Glomerular visceral epithelial cell (primary cell): Measurements from ENCODE around the gene SPATS2.
A peak's percentile ranks its signal among the peaks of the same experiment; 100 is the strongest.
"Not testable (repeated sequence)": the region's sequence is repeated elsewhere in the genome, so short reads cannot be mapped to it uniquely, and the experiment has no call there.

Experiments used
- DNase-seq: peaks from one replicate; pipeline ENCODE4 v3.0.0-alpha.2; 2016; ENCODE audit errors: extremely low spot score

The SPATS2 gene

DNA sequence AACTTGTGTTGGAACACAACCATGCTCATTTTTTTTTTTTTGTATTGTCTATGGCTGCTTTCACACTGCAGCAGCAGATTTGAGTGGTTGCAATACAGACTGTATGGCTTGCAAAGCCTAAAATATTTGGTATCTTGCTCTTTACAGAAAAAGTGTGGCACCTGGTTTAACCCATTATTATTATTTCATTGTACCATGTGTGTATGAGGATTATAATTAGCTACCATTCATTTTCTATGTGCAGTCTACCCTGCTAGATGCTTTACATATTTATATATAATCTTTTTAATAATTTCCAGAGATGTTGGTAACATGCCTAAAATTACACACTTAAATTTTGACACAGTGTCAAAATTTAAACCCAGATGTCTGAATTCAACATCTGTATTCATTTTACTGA, 37.7 kb downstream of the SPATS2 start:
- no peak for DNase-seq

DNA sequence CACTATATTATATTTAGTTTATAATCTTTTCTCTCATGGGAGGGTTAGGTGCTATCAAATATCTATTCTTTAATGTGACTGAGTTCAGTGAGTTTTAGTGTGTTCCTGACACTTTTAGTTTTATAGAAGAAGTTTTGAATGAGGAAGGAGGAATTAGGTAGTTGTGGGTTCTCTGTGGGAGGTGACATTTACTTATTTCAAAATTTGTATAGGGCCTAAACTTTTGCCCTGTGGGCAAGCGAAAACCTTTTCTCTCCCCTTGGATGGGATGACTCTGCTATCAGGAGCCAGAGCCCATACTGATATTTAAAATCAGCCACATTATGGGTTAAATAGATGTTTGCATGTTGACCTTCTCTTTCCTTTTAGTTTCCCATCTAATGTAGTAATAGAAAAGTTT, 43.6 kb downstream of the SPATS2 start:
- no peak for DNase-seq

DNA sequence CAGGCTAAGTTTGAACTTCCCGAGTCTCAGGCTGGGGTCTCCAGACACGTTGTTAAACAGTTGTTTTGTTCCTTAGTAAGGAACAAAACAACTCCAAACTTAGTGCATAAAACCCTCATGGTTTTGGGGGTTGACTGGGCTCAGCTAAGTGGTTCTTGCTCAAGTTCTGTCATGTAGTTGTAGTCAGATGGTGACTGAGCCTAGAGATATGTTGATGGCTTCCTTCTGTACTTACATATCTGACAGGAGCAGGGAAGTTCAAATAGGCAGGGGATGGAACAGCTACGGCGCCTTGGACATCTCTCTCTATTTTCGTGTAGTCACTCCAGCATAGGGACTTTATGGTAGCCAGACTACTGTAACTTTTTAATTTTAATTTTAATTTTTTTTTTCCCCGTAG, 45.7 kb downstream of the SPATS2 start:
- no peak for DNase-seq

DNA sequence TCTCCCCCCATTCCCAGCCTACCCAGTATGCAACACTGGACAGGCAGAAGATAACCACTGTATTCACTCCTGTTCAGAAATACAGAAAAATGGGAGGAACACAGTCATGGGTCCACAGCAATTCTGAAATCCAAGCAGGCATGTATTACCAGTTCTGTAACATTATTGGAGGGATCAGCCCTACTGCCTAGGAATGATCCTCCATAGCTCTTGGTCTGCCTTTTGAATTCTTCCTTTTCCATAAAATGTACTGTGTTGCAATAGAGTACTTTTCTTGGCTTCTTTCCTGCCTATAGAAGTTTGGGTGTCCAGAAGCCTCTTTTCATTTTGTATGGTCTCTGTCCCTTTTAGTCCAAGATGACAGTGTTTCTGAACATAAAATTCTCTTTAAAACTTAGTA, 46.5 kb downstream of the SPATS2 start:
- DNase-seq = no peak

DNA sequence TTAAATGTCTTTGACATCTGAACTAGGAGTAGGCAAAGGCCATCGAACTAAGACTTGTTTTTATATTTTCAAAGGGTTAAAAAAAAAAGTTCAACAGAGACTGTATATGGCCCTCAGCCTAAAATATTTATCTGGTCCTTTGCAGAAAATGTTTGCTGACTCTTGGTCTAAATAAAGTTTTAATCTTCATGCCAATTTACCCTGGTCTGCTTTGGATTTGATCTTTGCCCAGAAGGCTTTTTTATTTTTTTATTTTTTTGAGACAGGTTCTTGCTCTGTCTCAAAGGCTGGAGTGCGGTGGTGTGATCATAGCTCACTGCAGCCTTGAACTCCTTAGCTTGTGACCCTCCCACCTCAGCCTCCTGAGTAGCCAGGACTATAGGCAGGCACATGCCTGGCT, 47.1 kb downstream of the SPATS2 start:
- DNase-seq = no peak

DNA sequence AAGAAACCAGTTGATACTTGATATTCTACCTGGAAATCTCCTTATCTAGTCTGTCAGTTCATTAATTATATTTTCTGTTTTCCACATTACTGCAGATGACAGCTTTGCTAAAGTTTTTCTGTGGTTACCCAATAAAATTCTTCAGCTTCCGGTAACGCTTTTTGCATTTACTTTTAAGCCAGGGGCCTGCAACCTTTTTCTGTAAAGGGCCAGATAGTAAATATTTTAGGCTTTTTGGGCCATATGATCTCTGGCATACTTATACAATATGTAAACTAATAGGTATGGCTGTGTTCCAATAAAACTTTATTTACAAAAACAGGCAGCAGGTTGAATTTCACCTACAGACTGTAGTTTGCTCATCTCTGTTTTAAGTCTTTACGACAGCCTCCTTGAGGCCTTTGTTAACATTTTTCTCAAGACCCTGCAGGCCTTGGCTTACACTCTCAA, 48.3 kb downstream of the SPATS2 start:
- DNase-seq = no peak

DNA sequence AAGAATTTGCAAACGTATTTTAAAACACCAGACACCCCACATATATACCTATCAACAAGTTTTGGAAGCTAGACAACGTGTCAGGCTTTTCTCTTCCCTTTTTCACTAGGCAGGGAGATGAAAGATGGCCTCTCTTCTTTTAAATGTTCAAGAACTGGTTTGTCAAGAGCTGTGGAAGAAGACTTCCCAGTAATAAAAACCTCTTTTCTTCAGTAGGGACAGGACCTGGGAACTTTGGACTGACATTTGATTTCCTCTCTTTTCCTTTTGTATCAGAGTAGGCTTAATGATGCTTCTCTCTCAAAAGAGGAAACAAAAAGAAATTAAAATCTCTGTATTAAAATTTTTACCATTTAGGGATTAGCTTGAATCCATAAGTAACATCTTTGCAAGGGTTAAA, 49.6 kb downstream of the SPATS2 start:
- DNase-seq = no peak

DNA sequence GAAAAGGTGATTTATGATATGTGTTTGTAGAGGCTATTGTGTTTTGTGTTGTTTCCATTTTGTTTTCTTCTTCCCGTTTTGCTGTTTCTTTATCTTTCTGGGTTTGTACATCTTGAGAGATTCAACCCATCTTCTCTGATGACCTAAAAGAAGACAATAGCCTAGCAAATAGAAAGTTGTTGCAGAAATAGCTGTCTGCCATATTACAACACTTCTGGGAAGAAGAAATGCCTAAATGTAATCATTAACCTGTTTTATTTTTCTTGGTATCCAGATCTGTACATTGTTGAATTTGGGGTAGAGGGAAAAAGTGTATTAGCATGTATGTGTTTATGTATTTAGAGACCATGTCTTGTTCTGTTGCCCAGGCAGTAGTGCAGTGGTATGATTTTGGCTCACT, 50.3 kb downstream of the SPATS2 start:
- no peak for DNase-seq

DNA sequence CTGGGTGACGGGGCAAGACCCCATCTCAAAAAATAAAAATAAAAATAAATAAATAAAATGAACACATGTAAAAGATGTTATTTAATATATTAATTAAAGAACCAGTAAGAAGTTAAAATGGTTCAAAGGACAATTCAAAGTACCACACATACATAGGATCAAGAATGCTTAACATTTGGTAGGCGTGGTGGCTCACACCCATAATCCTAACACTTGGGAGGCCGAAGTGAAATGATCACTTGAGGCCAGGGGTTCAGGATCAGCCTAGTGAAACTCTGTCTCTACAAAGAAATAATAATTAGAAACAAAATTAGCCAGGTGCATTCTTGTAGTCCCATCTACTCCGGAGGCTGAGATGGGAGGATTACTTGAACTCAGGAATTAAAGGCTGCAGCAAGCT, 53.3 kb downstream of the SPATS2 start:
- DNase-seq = no peak

DNA sequence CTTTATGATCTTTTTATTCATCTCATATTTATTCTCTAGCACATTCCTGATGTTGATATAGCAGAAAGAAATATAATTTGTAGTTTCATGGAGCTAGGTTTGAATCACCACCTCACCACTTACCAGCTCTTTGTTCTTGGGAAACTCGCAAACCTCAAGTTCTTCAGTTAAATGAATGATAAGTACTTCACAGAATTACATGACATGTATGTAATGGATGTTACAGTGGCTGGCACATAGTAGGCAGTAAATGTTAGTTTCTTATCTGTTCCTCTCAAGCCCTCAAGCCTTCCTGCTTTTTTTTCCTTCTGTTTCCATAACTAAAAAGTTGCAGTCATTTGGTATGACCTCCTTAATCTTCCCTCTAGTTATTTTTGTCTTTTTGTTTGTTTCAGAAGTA, 54.9 kb downstream of the SPATS2 start:
- no peak for DNase-seq

DNA sequence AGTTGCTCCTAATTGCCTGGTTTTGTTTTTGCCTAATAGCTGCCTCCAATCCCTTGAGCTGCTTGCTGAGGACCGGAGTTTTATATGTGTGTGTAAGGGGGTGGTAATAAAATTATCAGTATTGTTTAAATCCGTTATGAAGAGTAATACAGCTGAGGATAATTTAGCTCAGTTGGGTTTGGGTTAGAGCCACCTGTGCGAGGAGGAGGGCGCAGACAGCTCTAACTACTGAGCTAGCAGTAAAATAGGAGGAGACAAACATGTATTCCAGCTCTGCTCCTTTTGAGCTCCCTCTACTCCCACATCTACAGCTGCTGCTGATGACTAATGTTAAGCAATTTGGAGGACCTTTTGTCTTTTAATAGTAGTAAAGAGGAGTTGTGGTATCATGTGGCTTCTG, 61.5 kb downstream of the SPATS2 start:
- DNase-seq = peak; percentile 37

DNA sequence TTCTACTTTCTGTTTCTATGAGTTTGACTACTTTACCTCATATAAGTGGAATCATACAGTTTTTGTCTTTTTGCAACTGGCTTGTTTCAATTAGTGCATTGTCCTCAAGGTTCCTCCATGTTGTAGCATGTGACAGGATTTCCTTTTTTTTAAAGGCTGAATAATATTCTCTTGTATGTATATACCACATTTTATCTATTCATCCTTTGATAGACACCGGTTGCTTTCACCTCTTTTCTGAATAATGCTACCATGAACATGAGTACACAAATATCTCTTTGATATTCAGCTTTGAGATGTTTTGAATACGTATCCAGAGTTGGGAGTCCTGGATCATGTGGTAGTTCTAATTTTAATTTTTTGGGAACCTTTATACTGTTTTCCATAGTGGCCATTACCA, 65.4 kb downstream of the SPATS2 start:
- DNase-seq = no peak

DNA sequence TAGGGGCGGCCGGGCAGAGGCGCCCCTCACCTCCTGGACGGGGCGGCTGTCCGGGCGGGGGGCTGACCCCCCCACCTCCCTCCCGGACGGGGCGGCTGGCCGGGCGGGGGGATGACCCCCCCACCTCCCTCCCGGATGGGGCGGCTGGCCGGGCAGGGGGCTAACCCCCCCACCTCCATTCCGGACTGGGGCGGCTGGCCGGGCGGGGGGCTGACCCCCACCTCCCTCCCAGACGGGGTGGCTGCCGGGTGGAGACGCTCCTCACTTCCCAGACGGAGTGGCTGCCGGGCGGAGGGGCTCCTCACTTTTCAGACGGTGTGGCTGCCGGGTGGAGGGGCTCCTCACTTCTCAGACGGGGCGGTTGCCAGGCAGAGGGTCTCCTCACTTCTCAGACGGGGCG, 69.5 kb downstream of the SPATS2 start:
- not testable (repeated sequence) for DNase-seq

DNA sequence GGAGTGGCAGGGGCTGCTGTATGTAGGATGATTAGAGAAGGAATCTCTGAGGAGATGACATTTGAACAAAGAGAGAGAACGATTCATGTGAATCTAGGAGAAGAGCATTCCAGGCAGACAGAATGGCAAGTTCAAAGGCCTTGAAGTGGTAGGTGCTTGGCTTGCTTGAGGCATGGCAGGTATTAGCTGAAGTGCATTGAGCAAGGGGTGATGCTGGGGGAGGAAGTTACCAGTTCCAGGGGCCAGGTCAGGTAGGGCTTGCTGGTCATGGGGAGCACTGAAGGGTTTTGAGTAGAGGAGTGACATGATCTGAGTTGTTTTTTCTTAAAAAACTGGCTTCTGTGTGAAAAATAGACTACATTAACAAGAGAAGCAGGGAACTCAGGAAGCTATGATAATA, 71.8 kb downstream of the SPATS2 start:
- DNase-seq = no peak

DNA sequence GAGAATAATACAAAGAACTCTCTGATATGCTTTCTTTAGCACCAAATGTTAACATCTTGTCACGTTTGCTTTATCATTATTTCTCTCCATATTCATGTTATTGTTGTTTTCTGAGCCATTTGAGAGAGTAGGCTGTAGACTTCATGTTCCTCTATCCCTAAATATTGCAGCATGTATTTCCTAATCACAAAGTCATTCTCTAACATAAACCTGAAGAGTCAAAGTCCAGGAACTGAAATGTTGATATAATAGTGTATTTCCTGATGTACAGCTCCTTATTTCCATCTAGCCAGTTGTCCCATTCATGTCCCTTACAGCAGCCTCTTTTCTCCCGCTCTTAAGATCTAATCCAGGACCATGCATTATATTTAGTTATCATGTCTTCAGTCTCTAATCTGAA, 72.8 kb downstream of the SPATS2 start:
- no peak for DNase-seq

DNA sequence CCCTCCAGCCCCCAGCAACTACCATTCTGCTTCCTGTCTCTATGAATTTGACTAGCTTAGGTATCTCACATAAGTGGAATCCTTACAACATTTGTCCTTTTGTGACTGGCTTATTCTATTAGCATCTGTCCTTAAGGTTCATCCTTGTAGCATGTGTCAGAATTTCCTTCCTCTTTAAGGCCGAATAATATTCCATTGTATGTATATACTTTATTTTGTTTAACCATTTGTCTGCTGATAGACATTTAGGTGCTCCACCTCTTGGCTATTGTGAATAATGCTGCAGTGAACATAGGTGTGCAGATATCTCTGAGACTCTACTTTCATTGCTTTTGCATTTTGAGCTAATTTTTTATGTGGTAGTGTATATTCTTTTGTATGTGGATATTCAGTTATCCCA, 75.7 kb downstream of the SPATS2 start:
- no peak for DNase-seq

DNA sequence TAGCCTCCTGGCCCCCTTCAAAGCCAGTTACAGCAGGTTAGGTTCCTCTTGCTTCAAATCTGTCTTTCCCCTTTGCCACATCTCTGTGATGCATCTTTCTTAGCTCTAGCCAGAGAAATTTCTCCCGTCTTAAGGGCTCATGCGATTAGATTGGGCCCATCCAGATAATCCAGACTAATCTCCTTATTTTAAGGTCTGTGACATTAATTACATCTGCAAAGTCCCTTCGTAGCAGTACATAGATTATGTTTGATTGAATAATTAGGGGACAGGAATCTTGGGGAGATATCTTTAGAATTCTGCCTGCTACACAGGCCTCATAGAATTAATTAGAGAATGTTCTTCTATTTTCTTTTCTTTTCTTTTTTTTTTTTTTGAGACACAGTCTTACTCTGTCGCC, 79.3 kb downstream of the SPATS2 start:
- DNase-seq = no peak

DNA sequence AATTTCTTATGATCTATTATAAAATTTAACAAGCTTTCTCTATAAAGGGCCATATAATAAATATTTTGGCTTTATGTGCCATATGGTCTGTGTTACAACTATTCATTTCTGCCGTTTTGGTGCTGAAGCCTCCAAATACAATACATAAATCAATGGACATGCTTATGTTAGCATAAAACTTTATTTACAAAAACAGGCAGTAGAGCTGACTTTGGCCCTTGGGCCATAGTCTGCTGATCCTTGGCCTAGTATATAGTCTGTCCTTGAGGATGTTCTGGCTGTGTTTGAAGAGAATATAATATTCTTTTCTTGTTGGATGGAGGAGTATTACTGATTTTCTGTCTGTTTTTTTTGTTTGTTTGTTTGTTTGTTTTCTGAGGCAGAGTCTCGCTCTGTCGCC, 81.6 kb downstream of the SPATS2 start:
- no peak for DNase-seq

DNA sequence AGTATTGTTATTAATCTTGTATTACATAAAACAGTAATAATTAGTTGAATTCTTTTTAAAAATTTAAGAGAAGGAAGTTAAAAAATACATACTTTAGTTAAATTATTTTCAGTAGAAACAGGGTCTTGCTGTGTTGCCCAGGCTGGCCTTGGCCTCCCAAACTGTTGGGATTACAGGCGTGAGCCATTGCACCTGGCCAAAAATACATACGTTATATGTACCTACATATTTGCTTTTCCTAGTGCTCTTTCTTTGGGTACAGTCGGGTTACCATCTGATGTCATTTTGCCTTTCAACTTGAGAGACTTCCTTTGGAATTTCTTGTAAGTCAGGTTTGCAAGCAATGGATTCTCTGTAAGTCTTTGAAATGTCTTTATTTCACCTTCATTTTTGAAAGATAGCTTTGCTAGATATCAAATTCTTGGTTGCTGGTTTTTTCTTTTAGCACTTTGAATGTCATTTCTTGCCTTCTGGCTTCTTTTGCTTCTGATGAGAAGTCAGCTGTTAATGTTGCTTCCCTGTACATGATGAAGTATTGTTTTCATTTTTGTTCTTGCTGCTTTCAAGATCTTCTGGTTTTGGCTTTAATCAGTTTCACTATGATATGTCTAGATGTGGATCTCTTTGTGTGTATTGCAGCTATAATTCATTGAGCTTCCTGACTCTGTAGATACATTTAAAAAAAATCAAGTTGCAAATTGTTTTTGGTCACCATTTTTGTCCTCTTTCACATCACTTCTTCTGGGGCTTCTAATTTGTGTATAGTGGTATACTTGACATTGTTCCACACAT, 84.4 kb downstream of the SPATS2 start:
- DNase-seq = no peak

DNA sequence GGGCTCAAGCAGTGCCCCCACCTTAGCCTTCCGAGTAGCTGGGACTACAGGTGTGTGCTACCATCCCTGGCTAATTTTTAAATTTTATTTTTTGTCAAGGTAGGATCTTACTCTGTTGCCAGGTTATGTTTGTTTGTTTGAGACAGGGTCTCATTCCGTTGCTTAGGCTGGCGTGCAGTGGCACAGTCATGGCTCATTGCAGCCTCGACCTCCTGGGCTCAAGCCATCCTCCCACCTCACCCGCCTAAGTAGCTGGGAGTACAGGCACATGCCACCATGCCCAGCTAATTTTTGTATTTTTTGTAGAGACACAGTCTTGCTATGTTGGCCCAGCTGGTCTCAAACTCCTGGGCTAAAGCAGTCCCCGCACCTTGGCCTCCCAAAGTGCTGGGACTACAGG, 88.2 kb downstream of the SPATS2 start:
- no peak for DNase-seq

DNA sequence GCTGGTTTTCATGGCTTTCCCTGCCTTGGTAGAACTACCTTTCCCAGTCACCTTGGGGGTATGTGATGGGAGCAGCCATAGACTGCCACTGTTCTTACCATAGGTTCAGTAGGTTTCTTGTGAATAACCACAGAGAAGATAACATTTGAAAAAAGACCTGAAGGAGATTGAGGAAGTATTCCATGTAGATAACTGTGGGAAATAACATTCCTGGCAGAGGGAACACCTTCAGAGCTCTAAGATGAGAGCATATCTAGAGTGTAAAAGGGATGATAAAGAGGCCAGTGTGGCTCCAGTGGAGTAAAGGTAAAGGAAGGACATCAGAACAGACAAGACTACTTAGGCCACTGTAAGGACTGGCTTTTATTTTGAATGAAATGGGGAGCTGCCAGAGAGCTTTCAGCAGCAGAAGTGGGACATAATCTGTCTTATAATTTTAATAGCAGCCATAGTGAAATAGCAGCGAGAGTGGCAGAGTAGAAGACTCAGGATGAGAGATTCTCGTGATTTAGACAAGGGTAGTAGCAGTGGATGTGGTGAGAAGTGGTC, 88.9 kb downstream of the SPATS2 start:
- no peak for DNase-seq

DNA sequence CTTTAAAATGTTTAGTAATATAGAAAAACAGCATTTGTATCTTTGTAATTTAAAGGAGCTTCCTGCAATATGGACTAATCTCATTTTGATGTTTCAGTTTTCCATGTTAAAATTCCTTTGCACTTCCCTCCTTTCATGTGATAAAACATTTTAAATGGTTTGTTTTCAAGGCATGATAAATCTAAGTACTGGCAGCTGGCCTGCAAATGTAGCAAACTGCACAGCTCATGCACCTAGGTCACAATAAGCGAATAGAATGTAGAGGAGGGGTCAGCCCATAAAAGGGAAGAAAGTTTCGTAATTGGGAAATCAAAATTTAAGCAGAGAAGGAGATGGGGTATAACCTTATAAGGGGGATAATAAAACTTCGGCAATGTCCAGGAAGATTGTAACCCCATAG, 91.6 kb downstream of the SPATS2 start:
- no peak for DNase-seq

DNA sequence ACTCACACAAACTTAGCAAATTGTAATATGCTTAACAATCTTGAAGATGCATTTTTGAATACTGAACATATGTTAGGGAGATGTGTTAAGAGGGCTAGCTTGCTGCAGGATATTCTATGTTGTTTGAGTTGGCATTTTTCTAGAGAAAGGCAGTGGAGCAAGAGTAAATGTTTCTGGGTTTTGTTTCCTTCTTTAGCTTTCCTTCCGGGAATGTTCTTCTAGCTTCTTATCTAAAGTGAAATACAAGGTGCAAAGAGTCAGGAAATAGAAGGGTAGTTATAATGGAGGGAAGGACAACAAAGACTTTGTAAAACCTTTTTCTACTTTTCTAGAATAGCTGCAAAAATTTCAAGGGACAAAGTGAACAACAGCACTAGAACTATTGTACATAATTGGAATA, 94.0 kb downstream of the SPATS2 start:
- no peak for DNase-seq
